ENCODE results near the gene TSPEAR.
"Not testable (repeated sequence)": the region's sequence is repeated elsewhere in the genome, so short reads cannot be mapped to it uniquely, and the experiment has no call there.

Gene TSPEAR

DNA sequence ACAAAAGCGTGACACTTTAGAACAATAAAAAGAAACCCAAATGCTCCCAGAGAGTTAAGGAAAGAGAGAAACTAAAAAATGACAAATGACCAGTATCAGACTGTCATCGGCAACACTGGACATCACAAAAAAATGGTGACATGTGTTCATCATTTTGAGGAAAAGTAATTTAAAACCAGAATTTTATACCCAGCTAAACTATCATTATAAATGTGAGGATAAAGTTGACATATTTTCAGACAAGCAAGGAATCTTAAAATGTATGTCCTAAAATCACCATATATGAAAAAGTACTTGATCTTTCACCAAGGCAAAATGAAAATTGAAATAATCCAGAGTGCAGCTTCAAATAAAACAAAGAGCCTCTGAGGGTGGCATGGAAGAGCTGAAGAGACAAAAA, 66.5 kb downstream of the TSPEAR start:
- no peak for DNase-seq (ENCODE audit: extremely low spot score)
- POLR2A ChIA-PET: no interaction called here
- CTCF ChIA-PET: no interaction called here
- TF ChIP-seq FOXA1 (IDR thresholded peaks at IDR 0.05): no peak
- TF ChIP-seq ZNF384 (IDR thresholded peaks at IDR 0.05): no peak
- TF ChIP-seq CTBP1 (IDR thresholded peaks at IDR 0.05; ENCODE audit: borderline replicate concordance): no peak
- TF ChIP-seq ARNT (IDR thresholded peaks at IDR 0.05): no peak

DNA sequence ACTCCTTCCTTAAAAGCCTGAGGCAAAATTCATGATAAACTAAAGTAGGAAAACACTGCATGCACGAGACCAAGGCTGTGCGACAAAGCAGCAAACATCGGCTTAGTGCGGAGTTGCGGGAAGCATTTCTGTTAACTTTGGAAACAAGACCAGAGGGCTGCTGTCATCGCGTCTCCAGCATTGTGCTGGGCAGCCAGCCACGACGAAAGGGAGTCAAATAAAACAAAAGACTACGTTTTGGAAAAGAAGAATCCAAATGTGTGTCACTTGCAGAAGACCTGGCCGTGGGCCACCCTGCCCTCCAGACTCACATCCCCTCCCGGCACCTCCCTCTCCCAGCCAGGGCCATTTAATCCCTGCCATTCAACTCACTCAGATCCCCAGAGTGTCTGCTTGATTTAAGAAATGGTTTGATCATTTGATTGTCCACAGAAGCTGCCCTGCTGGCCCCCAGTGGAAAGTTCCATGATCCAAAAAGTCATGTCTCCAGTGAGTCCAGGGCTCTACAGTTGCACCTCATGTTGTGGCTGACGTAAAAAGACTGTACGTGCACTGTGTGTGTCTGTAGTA, 67.5 kb downstream of the TSPEAR start:
- no peak for TF ChIP-seq ELF4 (IDR thresholded peaks at IDR 0.05)
- no peak for TF ChIP-seq SP1 (IDR thresholded peaks at IDR 0.05)
- no peak for TF ChIP-seq FOXK2 (IDR thresholded peaks at IDR 0.05)
- no peak for TF ChIP-seq FOXA1 (IDR thresholded peaks at IDR 0.05)
- TF ChIP-seq ZNF384 (IDR thresholded peaks at IDR 0.05): no peak
- no peak for TF ChIP-seq NFRKB (IDR thresholded peaks at IDR 0.05)
- no peak for TF ChIP-seq BHLHE40 (IDR thresholded peaks at IDR 0.05; ENCODE audit: borderline replicate concordance)
- no peak for TF ChIP-seq FOXM1 (IDR thresholded peaks at IDR 0.05; ENCODE audit: borderline replicate concordance)
- TF ChIP-seq LEF1 (IDR thresholded peaks at IDR 0.05; ENCODE audit: borderline replicate concordance): no peak
- ChIA-PET CTCF (no interaction called here), POLR2A (no interaction called here)
- DNase-seq (ENCODE audit: extremely low spot score): no peak

DNA sequence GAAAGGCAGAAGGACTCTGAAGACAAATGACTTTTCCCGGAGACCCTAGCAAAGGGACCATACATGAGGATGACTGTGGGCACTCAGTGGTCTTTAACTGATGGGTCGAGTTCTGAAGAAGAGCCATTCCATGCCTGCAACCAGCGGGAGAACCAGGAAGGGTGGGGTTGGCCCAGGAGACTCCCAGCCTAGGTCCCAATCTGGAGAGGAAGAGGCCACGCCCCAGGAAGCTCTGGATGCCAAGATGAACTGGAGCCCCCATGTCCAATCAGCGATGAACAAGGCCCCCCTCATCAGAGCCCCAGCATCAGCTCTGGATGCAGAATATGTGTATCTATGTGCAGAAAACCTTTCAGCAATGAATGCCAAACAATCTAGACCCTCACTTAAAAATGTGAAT, 70.6 kb downstream of the TSPEAR start:
- TF ChIP-seq, protein P1, sequence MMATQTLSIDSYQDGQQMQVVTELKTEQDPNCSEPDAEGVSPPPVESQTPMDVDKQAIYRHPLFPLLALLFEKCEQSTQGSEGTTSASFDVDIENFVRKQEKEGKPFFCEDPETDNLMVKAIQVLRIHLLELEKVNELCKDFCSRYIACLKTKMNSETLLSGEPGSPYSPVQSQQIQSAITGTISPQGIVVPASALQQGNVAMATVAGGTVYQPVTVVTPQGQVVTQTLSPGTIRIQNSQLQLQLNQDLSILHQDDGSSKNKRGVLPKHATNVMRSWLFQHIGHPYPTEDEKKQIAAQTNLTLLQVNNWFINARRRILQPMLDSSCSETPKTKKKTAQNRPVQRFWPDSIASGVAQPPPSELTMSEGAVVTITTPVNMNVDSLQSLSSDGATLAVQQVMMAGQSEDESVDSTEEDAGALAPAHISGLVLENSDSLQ (IDR thresholded peaks at IDR 0.05): no peak
- no peak for TF ChIP-seq FOXA1 (IDR thresholded peaks at IDR 0.05)
- TF ChIP-seq ELF4 (IDR thresholded peaks at IDR 0.05): no peak
- no peak for TF ChIP-seq NFRKB (IDR thresholded peaks at IDR 0.05)
- TF ChIP-seq SP1 (IDR thresholded peaks at IDR 0.05): no peak
- no peak for TF ChIP-seq FOXM1 (IDR thresholded peaks at IDR 0.05; ENCODE audit: borderline replicate concordance)
- no peak for TF ChIP-seq ZNF384 (IDR thresholded peaks at IDR 0.05)
- TF ChIP-seq CTBP1 (IDR thresholded peaks at IDR 0.05; ENCODE audit: borderline replicate concordance): no peak
- TF ChIP-seq BHLHE40 (IDR thresholded peaks at IDR 0.05; ENCODE audit: borderline replicate concordance): no peak
- TF ChIP-seq TARDBP (IDR thresholded peaks at IDR 0.05): no peak
- TF ChIP-seq ARNT (IDR thresholded peaks at IDR 0.05): no peak
- TF ChIP-seq LEF1 (IDR thresholded peaks at IDR 0.05; ENCODE audit: borderline replicate concordance): no peak
- TF ChIP-seq HDGF (IDR thresholded peaks at IDR 0.05; ENCODE audit: borderline replicate concordance): no peak
- TF ChIP-seq SUZ12 (IDR thresholded peaks at IDR 0.05): no peak
- no peak for TF ChIP-seq L3MBTL2 (conservative IDR thresholded peaks at IDR 0.05)
- TF ChIP-seq FOXK2 (IDR thresholded peaks at IDR 0.05): no peak
- no peak for DNase-seq (ENCODE audit: extremely low spot score)
- ChIA-PET POLR2A (no interaction called here), CTCF (no interaction called here)

DNA sequence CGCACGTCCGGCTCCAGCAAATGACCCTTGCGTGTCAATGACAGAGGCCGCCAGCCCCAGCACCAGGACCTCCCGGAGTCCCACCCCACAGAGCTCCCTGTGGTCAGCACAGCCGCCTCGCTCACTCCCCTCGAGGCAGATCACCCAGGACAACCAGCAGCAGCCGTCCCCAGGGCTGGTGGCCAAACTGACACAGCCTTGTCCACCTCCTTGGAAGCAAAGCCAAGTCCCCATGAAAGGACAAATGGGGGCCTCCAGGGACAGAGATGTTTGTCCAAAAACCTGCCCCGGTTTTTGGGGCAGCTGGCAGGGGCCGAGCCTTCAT, 72.1 kb downstream of the TSPEAR start:
- ChIA-PET POLR2A (no interaction called here), CTCF (no interaction called here)
- DNase-seq (ENCODE audit: extremely low spot score): no peak
- TF ChIP-seq TARDBP (IDR thresholded peaks at IDR 0.05) (no peak), FOXM1 (IDR thresholded peaks at IDR 0.05; ENCODE audit: borderline replicate concordance) (no peak), NFRKB (IDR thresholded peaks at IDR 0.05) (no peak), HDGF (IDR thresholded peaks at IDR 0.05; ENCODE audit: borderline replicate concordance) (no peak)

DNA sequence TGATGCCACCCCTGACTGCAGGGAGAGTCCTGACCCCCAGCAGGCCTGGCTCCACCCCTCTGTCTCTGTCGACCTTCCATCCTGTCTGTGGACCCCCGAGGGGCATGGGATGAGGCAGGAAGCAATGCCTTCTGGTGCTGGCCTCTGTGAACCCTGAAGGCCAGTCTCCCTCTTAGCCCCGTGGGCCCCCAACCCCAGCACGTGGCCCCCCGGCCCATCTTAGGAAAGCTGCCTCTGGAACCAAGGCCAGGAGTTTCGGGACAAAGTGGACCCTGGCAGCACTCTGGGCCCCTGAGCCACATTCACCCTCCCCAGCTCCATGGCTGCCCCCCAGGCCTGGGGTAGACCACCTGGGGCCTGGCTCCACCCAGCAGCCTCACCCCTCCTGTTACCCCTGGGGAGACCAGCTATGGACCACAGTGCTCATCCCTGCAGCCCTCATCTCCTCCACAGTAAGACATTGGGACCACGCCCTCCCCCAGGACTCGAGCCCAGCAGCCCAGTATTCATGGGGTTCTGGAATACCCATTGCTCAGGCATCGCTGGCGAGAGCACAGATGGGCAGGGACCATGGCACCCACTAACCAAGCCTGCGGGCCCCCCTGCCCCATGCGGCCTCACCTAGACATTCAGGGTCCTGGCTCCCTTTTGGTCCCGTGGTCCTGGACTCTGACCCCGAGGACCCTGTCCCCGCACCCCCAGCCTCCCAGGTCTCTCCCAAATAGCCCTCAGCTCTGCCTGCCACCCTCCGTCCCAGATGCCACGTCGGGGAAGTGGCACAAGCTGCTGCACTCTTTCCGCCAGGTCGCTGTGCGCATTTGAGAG, 72.7 kb downstream of the TSPEAR start:
- POLR2A ChIA-PET; DNase-seq (ENCODE audit: extremely low spot score); CTCF ChIA-PET: not testable (repeated sequence)

DNA sequence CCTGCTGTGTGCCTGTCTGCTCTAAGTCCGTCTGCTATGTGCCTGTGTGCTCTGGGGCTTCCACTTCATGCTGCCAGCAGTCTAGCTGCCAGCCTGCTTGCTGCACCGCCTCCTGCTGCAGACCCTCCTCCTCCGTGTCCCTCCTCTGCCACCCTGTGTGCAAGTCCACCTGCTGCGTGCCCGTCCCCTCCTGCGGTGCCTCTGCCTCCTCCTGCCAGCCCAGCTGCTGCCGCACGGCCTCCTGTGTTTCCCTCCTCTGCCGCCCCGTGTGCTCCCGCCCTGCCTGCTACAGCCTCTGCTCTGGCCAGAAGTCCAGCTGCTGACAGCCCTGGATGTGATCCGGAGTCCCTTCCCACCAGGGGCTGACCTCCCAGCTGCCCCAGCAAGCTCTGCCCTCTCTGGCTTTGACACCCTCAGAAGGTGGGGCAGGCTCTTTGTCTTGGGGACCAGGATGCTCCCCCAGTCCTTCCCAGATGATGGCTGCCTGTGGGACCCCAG, 73.5 kb downstream of the TSPEAR start:
- POLR2A ChIA-PET; DNase-seq (ENCODE audit: extremely low spot score); CTCF ChIA-PET: not testable (repeated sequence)

DNA sequence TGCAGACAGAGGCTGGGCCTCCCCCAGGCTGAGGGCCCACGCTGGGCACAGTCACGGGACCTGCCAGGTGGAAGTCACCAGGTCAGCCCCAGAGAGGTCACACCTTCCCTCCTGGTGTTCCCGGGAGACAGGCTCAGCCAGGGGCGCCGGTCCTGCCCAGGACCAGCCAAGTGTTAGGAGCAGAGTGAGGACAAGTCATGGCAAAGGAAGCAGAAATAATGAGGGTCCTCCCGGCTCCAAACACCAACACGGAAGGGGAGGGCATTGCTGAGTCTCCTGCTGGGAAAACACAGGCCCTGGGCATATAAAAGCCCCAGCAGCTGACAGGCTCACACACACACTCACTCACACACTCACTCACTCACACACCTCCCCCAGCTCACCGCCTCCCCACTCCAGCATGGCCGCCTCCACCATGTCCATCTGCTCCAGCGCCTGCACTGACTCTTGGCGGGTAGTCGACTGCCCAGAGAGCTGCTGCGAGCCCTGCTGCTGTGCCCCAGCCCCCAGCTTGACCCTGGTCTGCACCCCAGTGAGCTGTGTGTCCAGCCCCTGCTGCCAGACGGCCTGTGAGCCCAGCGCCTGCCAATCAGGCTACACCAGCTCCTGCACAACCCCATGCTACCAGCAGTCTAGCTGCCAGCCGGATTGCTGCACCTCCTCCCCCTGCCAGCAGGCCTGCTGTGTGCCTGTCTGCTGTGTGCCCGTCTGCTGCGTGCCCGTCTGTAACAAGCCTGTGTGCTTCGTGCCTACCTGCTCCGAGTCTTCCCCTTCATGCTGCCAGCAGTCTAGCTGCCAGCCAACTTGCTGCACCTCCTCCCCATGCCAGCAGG, 74.1 kb downstream of the TSPEAR start, which contains the start of gene KRTAP10-10:
Gene KRTAP10-10, plus strand, starts transcription at position 339 of the 833 bp plus-strand sequence. Its CDS starts 62 bp downstream, at position 401.
- POLR2A ChIA-PET: no interaction called here
- CTCF ChIA-PET: interaction anchor here (0.6 kb wide), 1 partner anchor 34 kb away, joined by 4 read pairs; no protein-coding TSS in a partner anchor
- no peak for DNase-seq (ENCODE audit: extremely low spot score)
- no peak for TF ChIP-seq BHLHE40 (IDR thresholded peaks at IDR 0.05; ENCODE audit: borderline replicate concordance)
- no peak for TF ChIP-seq ARNT (IDR thresholded peaks at IDR 0.05)

All from HEK293T (cell line).